NT2/D1 (cell line): ENCODE measurements around the gene WNT3A.

Experiments used
- SUZ12 ChIP-seq: IDR thresholded peaks from 2 replicates; pipeline ENCODE4 v1.6.1; 2011; ENCODE audit not compliant: insufficient read length, insufficient read depth; ENCODE audit errors: extremely low read depth
- YY1 ChIP-seq: IDR thresholded peaks from 2 replicates; pipeline ENCODE4 v1.6.1; 2011; ENCODE audit not compliant: insufficient read length, insufficient read depth

- TF ChIP-seq YY1 (no peak), SUZ12 (no peak)
Measured at GRCh38 chr1:227958617-227959324, 48.0 kb upstream of the WNT3A start.
